ENCODE results near the gene DHODH. TPM values are rescaled to one million over a fixed set of nuclear protein-coding genes. Genes with fewer than 3 reads are reported as not detected.

The DHODH gene
- total and polyA plus RNA-seq, 2 of the 13 experiments (the other 11 are each of a cell fraction or from before 2014, with no cell fraction given): 10.7 to 16.4 TPM

DNA sequence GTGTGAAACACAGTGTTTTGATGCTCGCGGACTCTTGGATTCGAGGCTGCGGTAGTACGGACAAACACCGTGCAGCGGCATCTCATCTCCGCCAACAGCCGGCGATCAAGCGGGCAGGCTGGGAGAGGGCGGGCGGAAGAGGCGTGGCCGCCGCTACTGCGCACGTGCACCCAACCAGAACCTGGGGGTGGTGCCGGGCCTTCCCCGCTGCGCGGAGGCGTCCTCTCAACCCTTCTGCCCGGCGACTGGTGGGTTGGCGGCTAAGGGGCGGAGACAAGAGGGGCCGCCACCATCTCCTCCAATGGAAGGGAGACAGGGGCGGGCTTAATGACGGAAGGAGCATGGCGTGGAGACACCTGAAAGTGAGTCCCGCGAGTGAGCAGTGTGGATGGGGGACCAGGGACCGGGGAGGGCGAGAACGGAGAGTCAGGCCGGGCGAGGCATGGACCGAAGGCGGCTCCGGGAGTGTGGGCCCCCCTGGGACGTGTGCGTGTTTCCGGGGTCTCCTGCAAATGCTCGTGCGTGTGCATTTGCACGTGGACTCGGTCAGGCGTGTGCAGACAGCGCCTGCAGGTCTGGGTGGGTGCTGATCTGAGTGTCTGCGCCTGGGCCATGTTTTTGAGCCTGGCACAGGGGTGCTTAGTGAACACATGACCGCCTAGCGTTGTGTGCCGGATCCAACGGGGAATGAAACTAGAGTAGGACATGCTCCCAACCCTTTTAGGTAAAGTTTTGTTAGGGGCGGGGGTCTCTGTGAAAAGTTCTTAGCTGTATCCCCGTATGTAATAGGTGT, at the start of gene DHODH (continued):
- TF ChIP-seq, protein P1, sequence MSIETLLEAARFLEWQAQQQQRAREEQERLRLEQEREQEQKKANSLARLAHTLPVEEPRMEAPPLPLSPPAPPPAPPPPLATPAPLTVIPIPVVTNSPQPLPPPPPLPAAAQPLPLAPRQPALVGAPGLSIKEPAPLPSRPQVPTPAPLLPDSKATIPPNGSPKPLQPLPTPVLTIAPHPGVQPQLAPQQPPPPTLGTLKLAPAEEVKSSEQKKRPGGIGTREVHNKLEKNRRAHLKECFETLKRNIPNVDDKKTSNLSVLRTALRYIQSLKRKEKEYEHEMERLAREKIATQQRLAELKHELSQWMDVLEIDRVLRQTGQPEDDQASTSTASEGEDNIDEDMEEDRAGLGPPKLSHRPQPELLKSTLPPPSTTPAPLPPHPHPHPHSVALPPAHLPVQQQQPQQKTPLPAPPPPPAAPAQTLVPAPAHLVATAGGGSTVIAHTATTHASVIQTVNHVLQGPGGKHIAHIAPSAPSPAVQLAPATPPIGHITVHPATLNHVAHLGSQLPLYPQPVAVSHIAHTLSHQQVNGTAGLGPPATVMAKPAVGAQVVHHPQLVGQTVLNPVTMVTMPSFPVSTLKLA (IDR thresholded peaks at IDR 0.05): peak; percentile 95
- TF ChIP-seq ZNF12 (CRISPR knock-in tag; IDR thresholded peaks at IDR 0.05) (peak; percentile 37; the same call in 1 of the 2 replicates), HOXD1 (CRISPR knock-in tag; IDR thresholded peaks at IDR 0.05) (no peak), POGZ (CRISPR knock-in tag; IDR thresholded peaks at IDR 0.05) (peak; percentile 83), ZNF354B (CRISPR knock-in tag; IDR thresholded peaks at IDR 0.05) (no peak), TCF12 (IDR thresholded peaks at IDR 0.05) (no peak), TCF12 (CRISPR knock-in tag; IDR thresholded peaks at IDR 0.05) (no peak), ZNF768 (CRISPR knock-in tag; IDR thresholded peaks at IDR 0.05) (peak; percentile 70; the same call in 1 of the 2 replicates), ZNF556 (CRISPR knock-in tag; IDR thresholded peaks at IDR 0.05; ENCODE audit: borderline replicate concordance) (peak; percentile 72; the same call in 1 of the 2 replicates), THAP7 (CRISPR knock-in tag; IDR thresholded peaks at IDR 0.05) (no peak), ZNF878 (CRISPR knock-in tag; IDR thresholded peaks at IDR 0.05) (peak; percentile 75; the same call in 1 of the 2 replicates), RBM22 (optimal IDR thresholded peaks at IDR 0.05; ENCODE audit: low read length) (no peak), RERE (CRISPR knock-in tag; IDR thresholded peaks at IDR 0.05; ENCODE audit: low read depth) (no peak), ZNF567 (CRISPR knock-in tag; IDR thresholded peaks at IDR 0.05; ENCODE audit: borderline replicate concordance) (no peak), TAF1 (CRISPR knock-in tag; IDR thresholded peaks at IDR 0.05) (peak; percentile 98)
- TF ChIP-seq, protein P2, sequence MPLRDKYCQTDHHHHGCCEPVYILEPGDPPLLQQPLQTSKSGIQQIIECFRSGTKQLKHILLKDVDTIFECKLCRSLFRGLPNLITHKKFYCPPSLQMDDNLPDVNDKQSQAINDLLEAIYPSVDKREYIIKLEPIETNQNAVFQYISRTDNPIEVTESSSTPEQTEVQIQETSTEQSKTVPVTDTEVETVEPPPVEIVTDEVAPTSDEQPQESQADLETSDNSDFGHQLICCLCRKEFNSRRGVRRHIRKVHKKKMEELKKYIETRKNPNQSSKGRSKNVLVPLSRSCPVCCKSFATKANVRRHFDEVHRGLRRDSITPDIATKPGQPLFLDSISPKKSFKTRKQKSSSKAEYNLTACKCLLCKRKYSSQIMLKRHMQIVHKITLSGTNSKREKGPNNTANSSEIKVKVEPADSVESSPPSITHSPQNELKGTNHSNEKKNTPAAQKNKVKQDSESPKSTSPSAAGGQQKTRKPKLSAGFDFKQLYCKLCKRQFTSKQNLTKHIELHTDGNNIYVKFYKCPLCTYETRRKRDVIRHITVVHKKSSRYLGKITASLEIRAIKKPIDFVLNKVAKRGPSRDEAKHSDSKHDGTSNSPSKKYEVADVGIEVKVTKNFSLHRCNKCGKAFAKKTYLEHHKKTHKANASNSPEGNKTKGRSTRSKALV (CRISPR knock-in tag; IDR thresholded peaks at IDR 0.05): peak; percentile 56; the same call in 1 of the 2 replicates
- TF ChIP-seq, protein P3, sequence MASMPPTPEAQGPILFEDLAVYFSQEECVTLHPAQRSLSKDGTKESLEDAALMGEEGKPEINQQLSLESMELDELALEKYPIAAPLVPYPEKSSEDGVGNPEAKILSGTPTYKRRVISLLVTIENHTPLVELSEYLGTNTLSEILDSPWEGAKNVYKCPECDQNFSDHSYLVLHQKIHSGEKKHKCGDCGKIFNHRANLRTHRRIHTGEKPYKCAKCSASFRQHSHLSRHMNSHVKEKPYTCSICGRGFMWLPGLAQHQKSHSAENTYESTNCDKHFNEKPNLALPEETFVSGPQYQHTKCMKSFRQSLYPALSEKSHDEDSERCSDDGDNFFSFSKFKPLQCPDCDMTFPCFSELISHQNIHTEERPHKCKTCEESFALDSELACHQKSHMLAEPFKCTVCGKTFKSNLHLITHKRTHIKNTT (CRISPR knock-in tag; IDR thresholded peaks at IDR 0.05): no peak
